ENCODE results near the gene NCKAP1.
"Not testable (repeated sequence)": the region's sequence is repeated elsewhere in the genome, so short reads cannot be mapped to it uniquely, and the experiment has no call there.

The NCKAP1 gene

DNA sequence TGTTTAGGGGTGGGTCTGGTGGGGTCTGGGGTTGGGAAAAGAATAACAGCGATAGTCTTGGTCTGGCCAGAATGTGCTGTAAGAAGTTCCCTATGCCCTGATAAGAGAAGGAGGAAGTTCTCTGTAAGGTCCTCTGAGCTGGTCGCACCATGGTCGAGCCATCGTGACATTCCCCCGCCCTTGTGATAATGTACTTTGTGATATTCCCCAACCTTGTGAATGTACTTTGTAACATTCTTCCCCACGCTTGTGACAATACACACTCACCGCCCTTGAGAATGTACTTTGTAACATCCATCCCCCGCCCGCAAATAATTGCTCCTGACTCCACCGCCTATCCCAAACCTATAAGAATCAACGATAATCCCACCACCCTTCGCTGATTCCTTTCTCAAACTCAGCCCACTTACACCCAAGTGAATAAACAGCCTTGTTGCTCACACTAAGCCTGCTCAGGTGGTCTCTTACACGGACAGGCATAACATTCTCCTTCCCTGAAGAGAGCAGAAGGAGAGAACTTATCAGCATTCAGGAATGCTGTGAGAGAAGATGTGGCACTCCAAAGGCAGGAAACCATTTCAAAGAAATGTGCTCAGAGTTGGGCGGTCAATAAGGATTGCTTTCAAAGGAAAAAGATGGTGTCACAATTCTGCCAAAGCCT, 22.4 kb upstream of the NCKAP1 start:
- H3K4me3 ChIP-seq (ENCODE audit: low read depth in 1 of 2, low read length in 2 of 2), result no peak overlapping the region
- no peaks in the 10 kb centered on the region for H3K9me3 ChIP-seq (ENCODE audit: low read length)
- no peak overlapping the region for H3K9ac ChIP-seq (ENCODE audit: low read length)
- no peaks in the 10 kb centered on the region for H3K36me3 ChIP-seq (ENCODE audit: insufficient read depth, low read length)
- H3K27ac ChIP-seq (ENCODE audit: low read depth, low read length), result no peak overlapping the region
- H3K4me1 ChIP-seq (ENCODE audit: insufficient read depth, low read length), result no peaks in the 10 kb centered on the region
- H3K27me3 ChIP-seq (ENCODE audit: control insufficient read depth in 1 of 2, insufficient read depth in 2 of 2, low read length in 2 of 2), result no peaks in the 10 kb centered on the region

DNA sequence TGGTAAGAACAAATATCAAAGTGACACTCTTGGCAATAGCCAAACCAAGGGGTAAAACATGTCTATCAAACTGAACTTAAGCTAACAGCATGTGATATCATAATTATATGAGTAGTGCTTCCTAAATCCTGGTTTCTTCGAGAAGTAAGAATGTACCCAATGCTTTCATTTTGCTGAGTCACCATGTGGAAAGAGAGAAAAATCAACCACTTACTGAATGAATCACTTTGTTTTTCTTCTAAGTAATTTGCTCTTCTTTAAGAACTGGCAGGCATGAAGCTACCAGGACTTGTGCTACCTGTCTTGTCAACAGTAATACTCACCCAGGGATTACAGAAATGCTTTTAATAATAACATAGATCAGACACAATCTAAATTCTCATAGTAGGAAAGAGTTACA, 21.3 kb upstream of the NCKAP1 start:
- Histone ChIP-seq H3K9ac (ENCODE audit: low read length) (no peak overlapping the region), H3K4me1 (ENCODE audit: insufficient read depth, low read length) (no peaks in the 10 kb centered on the region), H3K4me3 (ENCODE audit: low read depth in 1 of 2, low read length in 2 of 2) (no peak overlapping the region), H3K36me3 (ENCODE audit: insufficient read depth, low read length) (no peaks in the 10 kb centered on the region), H3K9me3 (ENCODE audit: low read length) (no peaks in the 10 kb centered on the region), H3K27me3 (ENCODE audit: control insufficient read depth in 1 of 2, insufficient read depth in 2 of 2, low read length in 2 of 2) (no peaks in the 10 kb centered on the region), H3K27ac (ENCODE audit: low read depth, low read length) (no peak overlapping the region)

DNA sequence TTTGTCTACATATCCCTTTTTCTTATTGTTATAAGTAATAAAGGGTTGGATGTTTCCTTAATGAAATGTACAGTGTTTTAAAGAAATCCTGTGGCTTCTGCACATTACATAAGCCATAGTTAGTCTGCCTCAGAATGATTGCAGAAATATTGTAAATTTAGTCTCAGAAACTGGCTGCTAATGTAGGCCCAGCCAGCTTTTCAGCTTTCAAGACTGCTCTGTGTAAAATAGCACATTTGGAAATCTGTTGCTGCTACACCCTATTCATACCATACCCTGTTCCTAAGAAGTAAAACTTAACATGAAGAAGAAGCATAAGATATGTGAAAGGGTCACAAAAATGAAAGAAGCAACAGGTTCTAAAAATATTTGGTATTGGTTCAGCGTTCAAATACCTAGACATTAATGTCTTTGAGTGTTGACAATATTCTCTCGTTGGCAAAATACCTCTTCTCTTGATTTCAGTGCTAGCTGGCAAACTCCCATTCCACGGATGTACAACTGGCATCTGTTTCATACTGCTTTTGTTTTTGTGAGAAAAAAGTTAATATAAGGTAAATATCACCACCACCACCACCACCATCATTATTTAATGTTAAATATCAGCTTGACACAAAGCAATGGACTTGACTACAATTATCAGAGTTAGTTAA, 19.2 kb upstream of the NCKAP1 start:
- Histone ChIP-seq H3K27me3 (ENCODE audit: control insufficient read depth in 1 of 2, insufficient read depth in 2 of 2, low read length in 2 of 2) (no peaks in the 10 kb centered on the region), H3K27ac (ENCODE audit: low read depth, low read length) (no peak overlapping the region), H3K9me3 (ENCODE audit: low read length) (no peaks in the 10 kb centered on the region), H3K9ac (ENCODE audit: low read length) (no peak overlapping the region), H3K4me1 (ENCODE audit: insufficient read depth, low read length) (no peaks in the 10 kb centered on the region), H3K36me3 (ENCODE audit: insufficient read depth, low read length) (no peaks in the 10 kb centered on the region), H3K4me3 (ENCODE audit: low read depth in 1 of 2, low read length in 2 of 2) (no peak overlapping the region)

- H3K4me1 ChIP-seq (ENCODE audit: insufficient read depth, low read length), result no peaks in the 10 kb centered on the region
- H3K9ac ChIP-seq (ENCODE audit: low read length), result no peak overlapping the region
- no peaks in the 10 kb centered on the region for H3K36me3 ChIP-seq (ENCODE audit: insufficient read depth, low read length)
- no peaks in the 10 kb centered on the region for H3K27me3 ChIP-seq (ENCODE audit: control insufficient read depth in 1 of 2, insufficient read depth in 2 of 2, low read length in 2 of 2)
- H3K27ac ChIP-seq (ENCODE audit: low read depth, low read length), result no peak overlapping the region
- H3K9me3 ChIP-seq (ENCODE audit: low read length), result no peaks in the 10 kb centered on the region
- no peak overlapping the region for H3K4me3 ChIP-seq (ENCODE audit: low read depth in 1 of 2, low read length in 2 of 2)
Observed at GRCh38 chr2:183049420-183049819, 11.2 kb upstream of the NCKAP1 start.

- not testable (repeated sequence) for H3K36me3 ChIP-seq (ENCODE audit: insufficient read depth, low read length); H3K4me3 ChIP-seq (ENCODE audit: low read depth in 1 of 2, low read length in 2 of 2); H3K9me3 ChIP-seq (ENCODE audit: low read length); H3K27ac ChIP-seq (ENCODE audit: low read depth, low read length); H3K4me1 ChIP-seq (ENCODE audit: insufficient read depth, low read length); H3K9ac ChIP-seq (ENCODE audit: low read length); H3K27me3 ChIP-seq (ENCODE audit: control insufficient read depth in 1 of 2, insufficient read depth in 2 of 2, low read length in 2 of 2)
Observed at GRCh38 chr2:183047486-183048125, 9.3 kb upstream of the NCKAP1 start.

DNA sequence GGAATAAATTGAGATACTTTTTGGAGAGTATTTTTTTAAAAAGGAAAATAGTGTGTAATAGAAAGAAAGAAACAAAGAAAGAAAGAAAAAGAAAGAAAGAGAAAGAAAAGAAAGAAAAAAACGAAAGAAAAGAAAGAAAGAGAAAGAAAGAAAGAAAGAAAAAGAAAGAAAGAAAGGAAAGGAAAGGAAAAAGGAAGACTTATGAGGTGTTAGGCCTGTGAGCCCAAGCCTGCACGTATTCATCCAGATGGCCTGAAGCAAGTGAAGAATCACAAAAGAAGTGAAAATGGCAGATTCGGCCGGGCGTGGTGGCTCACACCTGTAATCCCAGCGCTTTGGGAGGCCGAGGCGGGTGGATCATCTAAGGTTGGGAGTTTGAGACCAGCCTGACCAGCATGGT, 5.3 kb upstream of the NCKAP1 start:
- not testable (repeated sequence) for H3K4me3 ChIP-seq (ENCODE audit: low read depth in 1 of 2, low read length in 2 of 2); H3K9ac ChIP-seq (ENCODE audit: low read length); H3K9me3 ChIP-seq (ENCODE audit: low read length); H3K27me3 ChIP-seq (ENCODE audit: control insufficient read depth in 1 of 2, insufficient read depth in 2 of 2, low read length in 2 of 2); H3K4me1 ChIP-seq (ENCODE audit: insufficient read depth, low read length); H3K27ac ChIP-seq (ENCODE audit: low read depth, low read length); H3K36me3 ChIP-seq (ENCODE audit: insufficient read depth, low read length)

GRCh38 chr2:183040604-183041003, 2.3 kb upstream of the NCKAP1 start:
- no peak overlapping the region for H3K27ac ChIP-seq (ENCODE audit: low read depth, low read length)
- no peaks in the 10 kb centered on the region for H3K36me3 ChIP-seq (ENCODE audit: insufficient read depth, low read length)
- no peaks in the 10 kb centered on the region for H3K9me3 ChIP-seq (ENCODE audit: low read length)
- H3K9ac ChIP-seq (ENCODE audit: low read length), result no peak overlapping the region
- H3K4me1 ChIP-seq (ENCODE audit: insufficient read depth, low read length), result peaks cover 11% of the 10 kb centered on the region
- H3K27me3 ChIP-seq (ENCODE audit: control insufficient read depth in 1 of 2, insufficient read depth in 2 of 2, low read length in 2 of 2), result no peaks in the 10 kb centered on the region
- no peak overlapping the region for H3K4me3 ChIP-seq (ENCODE audit: low read depth in 1 of 2, low read length in 2 of 2)

DNA sequence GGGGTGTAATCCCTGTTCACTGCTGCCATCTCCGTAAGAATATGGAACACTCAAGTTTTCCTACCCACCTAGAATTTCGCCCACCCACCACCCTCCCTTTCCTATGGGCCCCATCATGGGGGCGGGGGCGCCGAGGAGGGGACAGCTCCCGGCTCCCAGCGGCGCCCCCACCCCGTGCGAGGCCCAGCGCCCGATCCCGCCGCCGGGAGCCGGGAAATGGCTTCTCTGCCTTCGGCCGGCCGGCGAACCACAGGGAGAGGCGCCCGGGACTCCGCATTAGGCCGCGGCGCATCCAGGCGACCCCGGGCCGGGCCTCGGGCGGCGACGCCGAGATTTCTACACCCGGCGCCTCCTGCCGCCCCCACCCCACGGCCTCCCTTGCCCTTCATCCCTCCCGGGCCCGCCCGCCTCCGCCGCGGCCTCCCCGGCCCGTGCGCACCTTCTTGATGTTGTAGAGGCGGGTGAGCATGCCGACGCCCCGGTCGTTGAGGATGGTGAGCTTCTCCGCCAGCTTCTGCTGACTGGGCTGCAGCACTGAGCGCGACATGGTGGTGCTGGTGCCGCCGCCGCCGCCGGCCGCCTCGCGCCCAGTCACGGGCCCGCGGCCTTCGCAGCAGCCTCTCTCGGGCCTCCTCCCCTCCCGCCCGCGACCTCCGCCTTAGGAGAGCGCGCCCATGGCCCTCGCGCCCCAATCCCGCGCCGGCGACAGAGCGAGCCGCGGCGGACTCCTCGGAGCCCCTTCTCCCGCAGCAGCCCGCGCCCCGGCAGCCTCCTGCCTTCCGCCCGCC, 510 bp downstream of the NCKAP1 start:
- Histone ChIP-seq H3K27me3 (ENCODE audit: control insufficient read depth in 1 of 2, insufficient read depth in 2 of 2, low read length in 2 of 2) (no peaks in the 10 kb centered on the region), H3K36me3 (ENCODE audit: insufficient read depth, low read length) (no peaks in the 10 kb centered on the region), H3K9me3 (ENCODE audit: low read length) (no peaks in the 10 kb centered on the region), H3K4me1 (ENCODE audit: insufficient read depth, low read length) (peaks cover 32% of the 10 kb centered on the region), H3K9ac (ENCODE audit: low read length) (peak overlapping the region; percentile 95), H3K27ac (ENCODE audit: low read depth, low read length) (peak overlapping the region; percentile 92), H3K4me3 (ENCODE audit: low read depth in 1 of 2, low read length in 2 of 2) (peak overlapping the region; percentile 88 to 96)

DNA sequence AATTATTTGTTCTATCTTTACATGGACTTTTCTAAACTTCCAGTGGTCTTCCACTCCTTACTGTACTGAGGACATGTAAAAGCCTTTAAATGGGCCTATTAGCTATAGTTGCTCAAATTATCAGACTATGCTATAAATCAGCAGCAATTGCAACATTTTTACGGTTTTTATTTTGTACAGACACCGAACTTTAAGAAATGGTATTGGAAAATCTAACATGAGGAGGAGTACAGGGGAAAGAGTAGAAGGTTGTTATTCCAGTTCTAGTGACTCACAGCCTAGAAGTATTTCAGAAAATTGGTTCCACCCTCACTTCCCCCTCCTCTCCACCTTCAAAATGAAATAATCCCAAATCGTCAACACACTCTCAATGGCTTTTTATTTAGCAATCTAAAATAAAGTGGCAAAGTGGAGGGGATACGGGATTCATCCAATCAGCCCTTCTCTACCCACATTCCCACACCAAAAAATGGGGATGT, 1.1 kb downstream of the NCKAP1 start:
- H3K4me1 ChIP-seq (ENCODE audit: insufficient read depth, low read length), result peaks cover 38% of the 10 kb centered on the region
- H3K4me3 ChIP-seq (ENCODE audit: low read depth in 1 of 2, low read length in 2 of 2), result peak overlapping the region; percentile 88 to 96
- peak overlapping the region; percentile 95 for H3K9ac ChIP-seq (ENCODE audit: low read length)
- peak overlapping the region; percentile 92 for H3K27ac ChIP-seq (ENCODE audit: low read depth, low read length)
- H3K9me3 ChIP-seq (ENCODE audit: low read length), result no peaks in the 10 kb centered on the region
- no peaks in the 10 kb centered on the region for H3K27me3 ChIP-seq (ENCODE audit: control insufficient read depth in 1 of 2, insufficient read depth in 2 of 2, low read length in 2 of 2)
- H3K36me3 ChIP-seq (ENCODE audit: insufficient read depth, low read length), result no peaks in the 10 kb centered on the region

DNA sequence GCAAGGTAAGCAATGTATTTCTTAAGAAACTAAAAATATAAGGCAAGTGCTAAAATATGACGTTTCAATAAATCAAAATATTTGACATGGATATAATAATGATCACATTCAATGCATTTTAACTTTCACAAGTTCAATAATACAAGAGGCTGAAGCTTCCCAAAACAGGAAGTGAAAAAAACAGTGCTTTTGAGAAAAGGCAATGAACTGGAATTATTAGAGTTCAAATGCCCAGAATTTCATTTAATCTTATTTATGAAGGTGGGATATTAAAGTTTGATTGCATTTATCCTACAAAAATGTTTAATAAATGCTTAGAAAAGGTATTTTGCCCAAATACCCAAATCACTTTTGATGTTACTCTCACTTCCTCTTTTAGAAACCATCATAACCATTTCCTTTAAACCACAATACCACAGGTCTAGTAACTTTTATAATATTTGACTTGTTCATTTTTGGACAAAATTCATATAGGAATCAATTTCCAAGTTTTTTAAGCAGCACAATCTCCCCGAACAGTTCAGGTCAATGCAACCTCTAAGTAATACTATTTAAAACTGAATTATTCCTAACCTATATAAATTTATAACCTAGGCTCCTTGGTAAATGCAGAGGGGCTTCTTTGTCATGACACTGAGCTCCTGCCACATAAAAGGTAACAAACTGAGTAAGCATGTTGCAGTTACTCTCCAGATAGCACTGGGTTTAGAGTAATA, 2.1 kb downstream of the NCKAP1 start:
- no peaks in the 10 kb centered on the region for H3K27me3 ChIP-seq (ENCODE audit: control insufficient read depth in 1 of 2, insufficient read depth in 2 of 2, low read length in 2 of 2)
- peak overlapping the region; percentile 92 for H3K27ac ChIP-seq (ENCODE audit: low read depth, low read length)
- no peaks in the 10 kb centered on the region for H3K9me3 ChIP-seq (ENCODE audit: low read length)
- peak overlapping the region; percentile 95 for H3K9ac ChIP-seq (ENCODE audit: low read length)
- H3K4me1 ChIP-seq (ENCODE audit: insufficient read depth, low read length), result peaks cover 47% of the 10 kb centered on the region
- peak overlapping the region in 1 of 2 donors; percentile 88 for H3K4me3 ChIP-seq (ENCODE audit: low read depth in 1 of 2, low read length in 2 of 2)
- H3K36me3 ChIP-seq (ENCODE audit: insufficient read depth, low read length), result no peaks in the 10 kb centered on the region

Data from muscle layer of colon (tissue), 2 donors.